SU-DHL-6 (cell line): ENCODE results near the gene PRKCZ.

Source experiments
- CTCF ChIP-seq: fragments of 200-600 bp; sonication (generic); IDR thresholded peaks from one replicate; pipeline ENCODE4 v1.5.1; 2017; ENCODE audit warnings: antibody characterized with exemption, mild to moderate bottlenecking, low read length, moderate library complexity; ENCODE audit not compliant: insufficient read depth, poor library complexity, severe bottlenecking
- EZH2phosphoT487 ChIP-seq: fragments of 200-600 bp; sonication (generic), shearing (Covaris generic); conservative IDR thresholded peaks from 2 replicates; pipeline ENCODE4 v1.6.1; 2018; ENCODE audit warnings: mild to moderate bottlenecking, antibody characterized with exemption, low read length, moderate library complexity, mixed read lengths

DNA sequence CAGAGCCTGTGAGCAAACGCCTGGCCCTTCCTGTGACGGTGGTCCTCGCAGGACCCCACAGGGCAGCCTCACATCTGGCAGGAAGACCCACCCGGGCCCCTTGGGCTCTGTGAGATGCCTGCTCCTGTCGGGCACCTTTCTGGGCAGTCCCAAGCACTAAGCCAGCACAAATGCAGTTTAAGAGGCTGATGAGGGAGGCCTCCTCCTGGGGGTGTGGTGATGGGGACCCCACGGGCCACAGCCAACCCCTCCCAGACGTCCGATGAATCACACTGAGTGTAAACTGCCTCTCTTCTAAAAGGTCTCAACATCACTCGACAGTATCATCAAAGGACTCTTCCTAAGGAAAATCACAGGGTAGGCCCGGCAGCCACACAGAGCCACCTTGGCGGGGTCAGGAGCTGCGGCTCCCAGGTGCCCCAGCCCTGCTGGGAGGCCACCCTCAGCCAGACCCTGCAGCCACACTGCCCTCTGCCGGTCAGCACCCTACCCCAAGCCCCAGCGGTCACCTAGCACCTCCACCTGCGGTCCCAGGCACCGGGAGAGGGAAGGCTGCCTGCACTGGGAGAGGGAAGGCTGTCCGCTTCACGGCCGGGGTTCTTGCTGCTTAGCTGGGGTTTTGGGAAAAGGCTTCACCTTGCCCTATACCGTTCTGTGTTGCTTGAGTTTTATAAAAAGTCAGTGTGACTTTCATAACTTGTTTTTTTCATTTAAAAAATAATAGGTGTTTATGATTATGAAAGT, 3.9 kb upstream of the PRKCZ start:
- TF ChIP-seq CTCF (peak; percentile 65), EZH2phosphoT487 (0 out of 2 replicates have a peak, but pooled peaks have one; percentile 18)
